GM21529 (cell line): Measurements from ENCODE around the gene CXCR3.
"Not testable (repeated sequence)": the region's sequence is repeated elsewhere in the genome, so short reads cannot be mapped to it uniquely, and the experiment has no call there.

ENCODE experiments used
- ATAC-seq: cut with Tn5 transposase; IDR thresholded peaks from one replicate; pipeline ENCODE4 v1.9.1; 2021; ENCODE audit not compliant: unreplicated experiment

Gene CXCR3

DNA sequence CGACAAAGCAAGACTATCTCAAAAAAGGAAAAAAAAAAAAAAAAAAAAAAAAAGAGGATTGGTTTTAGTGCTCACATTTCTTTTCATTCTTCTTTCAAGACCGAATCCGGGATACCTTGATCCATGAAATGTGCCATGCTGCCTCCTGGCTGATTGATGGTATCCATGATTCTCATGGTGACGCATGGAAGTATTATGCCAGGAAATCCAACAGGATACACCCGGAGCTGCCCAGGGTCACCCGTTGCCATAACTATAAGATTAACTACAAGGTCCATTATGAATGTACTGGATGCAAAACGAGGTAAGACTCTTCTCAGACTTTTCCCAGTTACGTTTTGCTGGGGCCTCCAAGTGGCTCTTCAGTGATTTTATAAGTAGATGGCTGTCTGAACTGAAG, 6.1 kb downstream of the CXCR3 start:
- no peak for ATAC-seq

GRCh38 chrX:71611736-71612135, 6.6 kb downstream of the CXCR3 start:
- ATAC-seq = not testable (repeated sequence)

GRCh38 chrX:71609095-71609750, 9.1 kb downstream of the CXCR3 start:
- no peak for ATAC-seq

DNA sequence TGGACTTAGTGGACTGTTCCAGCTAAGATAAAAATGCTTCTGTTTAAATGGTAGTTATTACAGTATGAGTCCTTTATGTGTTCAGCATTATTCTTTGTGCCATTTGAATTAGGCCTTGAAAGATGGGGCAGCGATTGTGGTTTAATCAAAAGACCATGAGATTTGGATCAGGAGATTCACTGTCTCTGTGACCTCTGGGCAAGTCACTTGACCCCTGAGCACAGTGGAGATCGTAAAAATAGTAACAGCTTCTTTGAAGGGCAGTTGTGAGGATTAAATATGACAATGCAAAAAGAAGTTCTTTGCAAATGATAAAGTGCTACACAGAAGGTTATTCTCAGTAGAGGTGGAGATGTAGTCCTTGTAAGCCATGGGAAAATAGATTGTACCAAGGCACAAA, 10.8 kb downstream of the CXCR3 start:
- no peak for ATAC-seq

DNA sequence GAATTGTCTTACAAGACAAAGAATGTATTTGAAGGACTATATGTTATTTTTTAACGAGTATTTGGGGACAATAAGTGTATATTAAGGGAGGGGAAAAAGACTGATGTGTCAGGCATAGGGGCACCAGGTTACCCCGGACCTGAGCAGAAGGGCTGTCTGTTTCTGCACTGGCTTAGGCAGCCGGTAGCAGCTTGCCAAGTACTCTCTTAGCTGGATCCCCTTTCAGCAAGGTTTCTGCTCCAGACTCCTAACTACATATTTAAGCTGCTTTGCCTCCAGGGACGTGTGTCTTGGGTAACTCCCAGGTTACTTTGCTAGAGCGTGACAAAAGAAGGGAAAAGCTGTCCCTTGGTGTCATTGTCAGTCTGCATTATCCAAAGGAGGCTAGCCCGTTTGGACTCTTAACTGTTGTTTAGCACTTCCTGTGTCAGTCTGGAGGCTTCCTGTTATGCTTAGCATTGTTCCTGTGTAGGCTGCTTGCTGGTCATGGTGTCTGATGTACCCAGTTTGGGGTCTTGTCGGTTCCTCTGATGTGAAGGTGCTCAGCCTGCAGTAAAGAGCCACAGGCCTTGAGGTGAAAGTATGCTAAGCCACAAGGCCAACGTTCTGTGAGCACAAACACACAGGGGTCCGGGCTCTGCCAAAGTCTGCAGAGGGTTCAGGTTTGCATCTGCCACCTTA, 11.6 kb downstream of the CXCR3 start:
- no peak for ATAC-seq

- ATAC-seq = no peak
Measured at GRCh38 chrX:71604796-71605568, 13.3 kb downstream of the CXCR3 start.

DNA sequence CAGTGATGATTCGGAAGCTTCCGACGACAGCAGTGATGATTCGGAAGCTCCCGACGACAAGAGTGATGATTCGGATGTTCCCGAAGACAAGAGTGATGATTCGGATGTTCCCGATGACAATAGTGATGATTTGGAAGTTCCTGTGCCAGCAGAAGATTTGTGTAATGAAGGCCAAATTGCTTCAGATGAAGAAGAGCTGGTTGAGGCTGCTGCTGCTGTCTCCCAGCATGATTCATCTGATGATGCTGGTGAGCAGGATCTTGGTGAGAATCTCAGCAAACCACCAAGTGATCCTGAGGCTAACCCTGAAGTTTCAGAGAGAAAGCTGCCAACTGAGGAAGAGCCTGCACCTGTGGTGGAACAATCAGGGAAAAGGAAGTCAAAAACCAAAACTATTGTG, 14.2 kb downstream of the CXCR3 start:
- ATAC-seq = no peak

DNA sequence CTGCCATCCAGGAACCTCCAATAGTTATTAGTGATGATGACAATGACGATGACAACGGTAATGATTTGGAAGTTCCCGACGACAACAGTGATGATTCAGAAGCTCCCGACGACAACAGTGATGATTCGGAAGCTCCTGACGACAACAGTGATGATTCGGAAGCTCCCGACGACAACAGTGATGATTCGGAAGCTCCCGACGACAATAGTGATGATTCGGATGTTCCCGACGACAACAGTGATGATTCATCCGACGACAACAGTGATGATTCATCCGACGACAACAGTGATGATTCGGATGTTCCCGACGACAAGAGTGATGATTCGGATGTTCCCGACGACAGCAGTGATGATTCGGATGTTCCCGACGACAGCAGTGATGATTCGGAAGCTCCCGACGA, 14.7 kb downstream of the CXCR3 start:
- no peak for ATAC-seq

DNA sequence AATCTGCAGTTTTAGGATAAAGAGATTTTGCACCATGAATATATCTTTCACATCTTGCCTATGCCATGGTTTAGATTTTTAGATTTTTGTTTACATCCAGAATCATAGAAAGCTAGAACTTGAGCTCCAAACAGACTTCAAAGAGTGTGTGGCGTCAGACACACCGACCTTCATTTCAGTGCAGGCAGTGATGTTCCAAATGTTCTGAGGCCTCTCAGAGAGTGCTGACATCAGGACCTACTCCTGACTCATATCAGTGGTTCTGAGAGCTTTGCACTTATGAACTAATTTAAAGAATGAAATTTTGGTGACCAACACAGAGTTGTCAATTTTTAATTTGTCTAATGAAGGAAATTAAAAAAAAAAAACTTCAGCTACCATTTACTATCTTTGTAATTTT, 18.3 kb downstream of the CXCR3 start:
- ATAC-seq = no peak

DNA sequence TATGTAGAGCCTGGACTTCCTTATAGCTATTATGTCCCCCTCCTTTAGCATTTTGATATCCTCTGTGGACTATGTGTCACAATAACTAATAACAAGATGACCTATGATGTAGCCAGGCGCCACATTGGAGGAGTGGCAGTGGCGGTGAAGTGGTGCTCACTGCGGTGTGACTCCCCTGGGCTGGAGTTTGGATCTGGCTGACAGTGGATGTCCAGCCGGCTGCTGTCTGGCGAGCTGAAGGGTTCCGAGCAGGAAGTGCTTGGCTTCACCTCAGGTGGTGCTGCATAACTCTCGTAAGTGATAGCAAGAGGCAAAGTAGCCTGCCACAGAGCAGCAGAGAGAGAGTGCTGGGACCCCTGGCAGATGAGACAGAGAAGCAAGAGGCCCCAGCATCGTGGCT, 25.1 kb downstream of the CXCR3 start:
- ATAC-seq = not testable (repeated sequence)

DNA sequence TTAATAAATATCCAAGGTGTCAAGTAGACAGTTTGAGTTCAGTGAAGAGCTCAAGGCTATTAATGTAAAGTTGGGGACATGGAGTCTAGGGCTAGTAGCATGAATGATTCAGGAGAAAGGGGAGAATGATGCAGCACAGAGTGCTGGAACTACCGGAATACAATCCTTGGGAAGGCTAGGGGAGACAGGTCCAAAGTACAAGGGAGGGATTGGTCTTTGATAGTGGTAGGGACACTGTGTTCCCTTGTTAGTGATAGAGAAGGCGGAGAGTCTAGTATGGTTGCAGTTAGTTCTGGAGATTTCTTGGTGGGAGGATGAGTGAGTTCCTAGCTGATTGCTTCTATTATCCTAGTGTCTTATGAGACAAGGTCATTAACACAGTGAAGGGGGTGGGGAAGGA, 31.4 kb downstream of the CXCR3 start:
- ATAC-seq = no peak

DNA sequence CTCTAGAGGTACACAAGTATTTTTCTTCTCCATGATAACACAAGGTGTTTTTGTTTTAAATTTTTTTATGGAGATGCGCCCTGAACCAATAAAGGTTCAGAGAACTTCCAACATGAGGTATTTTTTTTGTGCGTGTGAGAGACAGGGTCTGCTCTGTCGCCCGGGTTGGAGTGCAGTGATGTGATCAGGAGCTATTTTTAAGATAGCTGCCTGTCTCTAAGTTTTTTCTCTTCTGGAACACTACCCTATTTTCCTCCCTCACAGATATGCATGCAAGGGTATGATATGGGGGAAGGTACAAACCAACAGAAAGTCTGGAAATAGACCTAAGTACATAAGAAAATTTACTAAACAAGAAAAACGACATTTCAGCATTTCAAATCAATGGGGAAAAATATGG, 37.1 kb downstream of the CXCR3 start:
- ATAC-seq = no peak

DNA sequence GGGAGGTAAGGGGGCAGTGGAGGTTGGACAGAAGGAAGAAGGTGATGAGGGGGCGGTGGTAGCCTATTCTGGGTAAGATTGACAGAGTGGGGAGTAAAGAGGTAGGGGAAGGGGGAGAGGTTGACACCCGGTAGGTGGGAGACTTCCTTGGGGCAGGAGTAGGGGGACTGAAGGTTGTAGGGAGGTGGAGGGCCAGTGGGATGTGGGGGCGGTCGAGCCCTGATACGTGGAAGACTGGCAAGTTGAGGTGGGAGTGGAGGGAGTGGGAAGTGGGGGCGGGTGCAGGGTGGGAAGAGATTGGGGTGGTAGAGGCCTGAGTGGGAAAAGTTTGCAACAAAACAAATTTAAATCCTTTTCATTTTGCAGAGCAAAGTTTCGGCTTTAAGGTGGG, 38.3 kb downstream of the CXCR3 start:
- ATAC-seq = no peak

GRCh38 chrX:71579136-71579989, 38.9 kb downstream of the CXCR3 start:
- no peak for ATAC-seq

GRCh38 chrX:71578253-71579135, 39.8 kb downstream of the CXCR3 start, which contains the start of gene GCNA:
Gene GCNA, plus strand, starts transcription at chrX:71578437. Its CDS starts 2,385 bp downstream, at chrX:71580822.
- no peak for ATAC-seq

GRCh38 chrX:71577682-71578081, 40.6 kb downstream of the CXCR3 start:
- no peak for ATAC-seq

- ATAC-seq = no peak
Measured at GRCh38 chrX:71573590-71573989, 44.7 kb downstream of the CXCR3 start.

- not testable (repeated sequence) for ATAC-seq
Measured at GRCh38 chrX:71571390-71571789, 46.9 kb downstream of the CXCR3 start.
